IPS DF 4.7 (cell line): ENCODE results near the gene LGALS3BP.
"Not testable (repeated sequence)": the region's sequence is repeated elsewhere in the genome, so short reads cannot be mapped to it uniquely, and the experiment has no call there.

Source experiments
- DNase-seq: peaks from one replicate; pipeline ENCODE4 v3.0.0-alpha.2; 2013; ENCODE audit warnings: low spot score; ENCODE audit errors: extremely low read depth

The LGALS3BP gene

DNA sequence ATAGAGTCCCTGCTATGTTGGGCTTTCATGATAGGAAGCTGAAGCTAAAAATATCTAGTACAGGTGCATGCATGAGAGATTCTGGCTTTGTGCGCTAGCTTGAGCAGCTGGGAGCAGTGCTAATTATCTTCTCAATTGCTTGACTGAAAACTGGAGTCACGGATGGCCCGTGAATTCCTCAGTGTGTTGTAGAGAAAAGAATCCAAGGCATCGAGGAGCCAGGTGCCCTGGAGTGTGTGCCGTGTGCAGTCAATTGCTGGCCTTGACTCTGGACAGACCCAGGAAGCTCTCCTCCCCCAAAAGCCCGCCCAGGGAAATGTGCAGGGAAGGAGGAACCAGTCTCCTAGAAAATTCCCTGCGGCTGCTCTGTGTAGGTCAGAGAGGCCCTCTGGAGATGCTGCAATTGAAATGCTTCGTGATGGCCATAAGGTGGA is 14.2 kb downstream of the LGALS3BP start:
- no peak for DNase-seq

DNA sequence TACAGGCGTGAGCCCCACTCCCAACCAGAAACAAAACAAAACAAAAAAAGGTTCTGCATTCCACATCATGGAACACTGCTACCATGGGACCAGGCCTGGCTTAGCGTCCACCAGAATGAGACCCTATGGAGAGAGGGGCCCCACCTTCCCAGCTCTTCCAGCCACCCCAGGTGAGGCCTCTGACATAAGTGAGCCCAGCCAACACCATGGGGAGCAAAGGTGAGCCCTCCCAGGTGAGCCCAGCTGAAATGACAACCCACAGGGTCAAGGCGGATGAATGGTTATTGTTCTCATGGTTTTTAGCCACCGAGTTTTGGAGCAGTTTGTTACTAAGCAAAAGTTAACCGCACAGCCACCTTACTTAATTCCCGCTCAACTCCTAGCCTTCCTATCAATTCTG is 16.3 kb downstream of the LGALS3BP start:
- DNase-seq: no peak

GRCh38 chr17:78962984-78963348 is 16.8 kb downstream of the LGALS3BP start:
- not testable (repeated sequence) for DNase-seq

GRCh38 chr17:78962345-78962983 is 17.3 kb downstream of the LGALS3BP start:
- no peak for DNase-seq

DNA sequence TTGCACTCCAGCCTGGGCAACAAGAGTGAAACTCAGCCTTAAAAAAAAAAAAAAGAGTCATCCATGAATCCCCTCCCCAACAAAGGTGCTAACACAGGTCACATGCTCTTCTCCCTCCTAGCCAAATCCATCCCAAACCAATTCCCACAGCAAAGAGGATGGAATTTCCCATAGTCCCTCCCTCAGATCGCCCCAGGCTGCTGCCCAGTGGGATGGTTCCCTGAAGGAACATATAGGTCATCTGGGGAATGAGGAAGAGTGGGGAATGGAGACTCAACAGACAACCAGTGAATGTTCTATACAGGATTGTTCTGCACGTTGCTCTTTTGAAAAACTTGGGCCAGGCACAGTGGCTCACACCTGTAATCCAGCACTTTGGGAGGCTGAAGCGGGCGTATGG is 18.2 kb downstream of the LGALS3BP start:
- DNase-seq: no peak

GRCh38 chr17:78960928-78961327 is 18.8 kb downstream of the LGALS3BP start:
- no peak for DNase-seq

DNA sequence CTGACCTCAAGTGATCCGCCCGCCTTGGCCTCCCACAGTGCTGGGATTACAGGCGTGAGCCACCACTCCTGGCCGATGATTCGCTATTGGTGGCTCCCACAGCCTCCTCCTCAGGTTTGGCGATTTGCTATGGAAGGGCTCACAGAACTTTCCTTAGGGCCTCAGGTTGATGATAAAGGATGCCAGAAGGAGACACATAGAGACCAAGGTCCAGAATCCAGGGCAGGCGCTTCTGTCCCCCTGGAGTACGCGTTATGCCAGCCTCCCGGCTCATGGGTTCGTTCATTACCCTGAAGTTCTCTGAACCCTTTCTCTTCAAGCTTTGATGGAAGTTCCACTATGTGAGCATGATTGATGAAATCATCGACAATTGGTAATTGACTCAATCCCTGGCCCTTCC is 19.9 kb downstream of the LGALS3BP start:
- no peak for DNase-seq

DNA sequence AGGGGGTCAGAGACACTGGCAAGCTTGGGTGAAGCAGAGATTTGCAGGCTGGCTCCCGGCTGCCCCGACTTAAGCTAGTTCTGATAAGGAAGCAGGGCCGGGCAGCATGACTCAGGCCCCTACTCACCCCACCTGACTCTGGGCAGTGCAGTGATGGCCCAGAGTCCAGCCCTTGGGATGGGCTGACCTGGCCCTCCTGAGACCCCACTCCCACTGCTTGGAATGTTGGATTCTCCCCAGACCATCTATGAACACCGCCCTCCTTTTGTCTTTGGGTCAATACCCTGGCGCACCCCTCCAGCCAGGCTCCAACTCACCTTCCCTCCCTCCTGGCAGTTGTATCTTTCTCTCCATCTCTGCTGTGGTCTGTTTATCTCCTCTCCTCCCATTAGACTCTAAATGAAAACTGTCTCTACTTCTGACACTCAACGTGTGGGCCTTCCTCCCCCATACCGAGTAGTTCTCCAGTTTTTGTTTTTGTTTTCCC is 21.0 kb downstream of the LGALS3BP start:
- DNase-seq: no peak

- no peak for DNase-seq
Measured at GRCh38 chr17:78957128-78957527, 22.6 kb downstream of the LGALS3BP start.

DNA sequence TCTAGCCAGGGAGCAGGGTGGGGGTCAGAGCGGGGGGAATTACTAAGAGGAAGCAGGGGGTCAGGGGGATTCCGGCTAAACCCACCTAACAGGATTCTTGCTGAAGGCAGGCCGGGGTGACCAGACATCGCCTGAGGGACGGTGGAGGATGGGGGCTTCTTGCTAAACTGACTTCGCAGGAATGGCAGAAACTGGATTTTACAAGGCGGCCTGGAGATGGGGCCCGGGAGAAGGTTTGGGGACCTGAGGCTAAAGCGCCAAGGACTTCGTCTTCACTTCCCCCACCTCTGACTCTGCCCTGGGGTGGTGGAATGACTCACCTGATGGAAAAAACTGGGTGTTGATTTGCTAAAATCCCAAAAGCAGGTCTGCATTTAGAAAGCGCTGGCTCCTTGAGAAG is 23.5 kb downstream of the LGALS3BP start:
- no peak for DNase-seq

DNA sequence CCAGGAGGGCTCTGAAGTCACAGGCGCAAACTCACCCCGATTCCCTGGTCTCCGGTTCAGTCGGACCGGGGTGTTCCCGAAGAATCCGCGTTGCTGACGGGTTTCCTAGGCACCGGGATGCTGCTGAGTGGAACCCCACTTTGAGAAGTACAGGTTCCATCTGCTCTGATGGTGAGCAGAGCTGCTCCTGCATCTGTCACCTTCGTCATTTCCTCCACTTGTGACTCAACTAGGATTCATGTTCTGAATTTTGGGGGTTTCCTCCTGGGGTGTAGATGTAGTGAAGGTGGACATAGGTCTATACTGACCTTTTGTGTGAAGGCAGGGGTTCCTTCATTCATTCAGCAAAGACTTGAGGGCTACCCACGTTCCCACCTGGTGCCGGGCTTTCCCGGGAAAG is 25.0 kb downstream of the LGALS3BP start:
- DNase-seq: no peak

GRCh38 chr17:78953356-78954350 is 26.1 kb downstream of the LGALS3BP start:
- DNase-seq: no peak

- no peak for DNase-seq
Measured at GRCh38 chr17:78952706-78953105, 27.0 kb downstream of the LGALS3BP start.

- no peak for DNase-seq
Measured at GRCh38 chr17:78951967-78952551, 27.7 kb downstream of the LGALS3BP start.

- no peak for DNase-seq
Measured at GRCh38 chr17:78950870-78951269, 28.9 kb downstream of the LGALS3BP start.

DNA sequence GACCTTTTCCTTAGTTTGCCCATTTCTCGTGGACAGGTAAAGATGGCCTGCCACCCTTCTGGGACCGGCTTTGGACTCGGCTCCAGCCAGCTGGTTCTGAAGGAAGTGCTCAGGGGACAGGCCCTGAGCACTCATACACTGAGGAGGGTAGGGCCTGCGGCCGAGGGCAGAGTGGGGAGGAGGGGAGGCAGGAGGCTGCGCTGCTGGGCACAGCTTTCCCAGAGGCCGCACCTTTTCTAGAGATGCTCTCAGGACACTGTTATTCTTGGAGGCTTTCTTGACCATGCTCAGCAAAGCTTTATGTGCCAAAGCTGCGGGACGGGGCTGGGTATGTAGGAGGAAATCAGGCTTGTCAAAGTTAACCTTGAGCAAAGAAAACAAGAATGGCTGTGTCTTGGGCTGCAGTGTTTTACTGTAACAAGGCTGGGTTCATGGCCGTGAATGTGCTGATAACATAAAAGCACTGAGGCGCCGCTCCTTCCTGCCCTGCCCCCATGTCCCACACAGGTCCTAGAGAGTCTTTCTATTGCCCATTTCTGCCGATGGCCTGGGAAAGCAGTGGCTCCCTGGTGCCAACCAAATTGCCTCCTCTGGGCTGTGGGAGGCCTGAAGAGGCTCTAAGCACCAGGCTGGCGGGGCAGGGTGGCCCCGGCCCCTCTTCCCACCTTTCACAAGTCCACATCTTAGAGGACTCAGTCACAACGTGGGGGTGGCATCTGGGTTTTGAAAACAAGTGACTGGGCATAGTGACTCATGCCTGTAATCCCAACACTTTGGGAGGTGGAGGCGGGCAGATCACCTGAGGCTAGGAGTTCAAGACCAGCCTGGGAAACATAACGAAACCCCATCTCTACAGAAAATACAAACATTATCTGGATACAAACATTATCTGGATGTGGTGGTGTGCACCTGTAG is 32.2 kb downstream of the LGALS3BP start:
- DNase-seq: no peak

- DNase-seq: no peak
Measured at GRCh38 chr17:78946631-78947030, 33.1 kb downstream of the LGALS3BP start.

GRCh38 chr17:78946131-78946530 is 33.6 kb downstream of the LGALS3BP start:
- no peak for DNase-seq

DNA sequence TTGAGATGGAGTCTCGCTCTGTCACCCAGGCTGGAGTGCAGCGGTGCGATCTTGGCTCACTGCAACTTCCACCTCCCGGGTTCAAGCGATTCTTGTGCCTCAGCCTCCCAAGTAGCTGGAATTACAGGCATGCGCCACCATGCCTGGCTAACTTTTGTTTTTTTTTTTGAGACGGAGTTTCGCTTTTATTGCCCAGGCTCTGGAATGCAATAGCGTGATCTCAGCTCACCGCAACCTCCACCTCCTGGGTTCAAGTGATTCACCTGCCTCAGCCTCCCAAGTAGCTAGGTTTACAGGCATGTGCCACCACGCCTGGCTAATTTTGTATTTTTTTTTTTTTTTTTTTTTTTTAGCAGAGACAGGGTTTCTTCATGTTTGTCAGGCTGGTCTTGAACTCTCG is 34.3 kb downstream of the LGALS3BP start:
- DNase-seq: not testable (repeated sequence)

DNA sequence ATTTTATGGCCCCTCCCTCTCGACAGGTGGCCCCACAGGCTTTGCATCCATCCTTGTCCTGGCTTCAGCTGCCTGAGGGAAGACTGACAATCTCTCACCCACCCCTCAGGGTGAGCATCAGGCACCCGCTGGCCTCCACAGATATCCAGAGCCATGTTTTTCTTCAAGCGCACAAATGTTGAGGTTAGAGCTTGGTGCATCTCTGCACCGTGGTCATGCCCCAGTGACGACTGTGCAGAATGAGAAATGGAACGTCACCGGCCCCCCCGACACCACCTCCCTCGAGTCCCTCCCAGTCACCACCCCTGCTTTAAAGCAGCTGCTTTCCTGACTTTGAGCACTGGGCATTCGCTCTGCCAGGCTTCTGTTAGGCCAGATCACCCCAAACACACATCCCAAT is 34.8 kb downstream of the LGALS3BP start:
- no peak for DNase-seq

DNA sequence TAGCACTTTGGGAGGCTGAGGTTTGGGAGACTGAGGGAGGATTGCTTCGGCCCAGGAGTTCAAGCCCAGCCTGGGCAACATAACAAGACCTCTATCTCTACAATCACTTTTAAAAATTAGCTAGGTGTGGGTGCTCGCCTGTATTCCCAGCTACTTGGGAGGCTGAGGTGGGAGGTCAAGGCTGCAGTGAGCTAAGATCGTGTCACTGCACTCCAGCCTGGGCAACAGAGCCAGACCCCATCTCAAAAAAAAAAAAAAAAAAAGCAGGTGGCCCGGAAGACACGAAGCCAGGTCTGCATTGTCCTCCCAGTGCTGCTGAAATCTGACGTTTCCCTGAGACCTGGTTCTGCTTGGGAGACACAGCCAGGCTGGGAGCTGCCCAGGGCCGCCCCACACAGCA is 35.7 kb downstream of the LGALS3BP start:
- DNase-seq: no peak
